GM20431 (cell line): Measurements from ENCODE around the gene MOBP.

Experiments used
- in situ Hi-C: fragments of 300-500 bp; cut with MseI, MboI; formaldehyde crosslinking; loops from one replicate; pipeline ENCODE4 v1.15.0; 2020; ENCODE audit warnings: low sequenced_read_pairs; ENCODE audit not compliant: unreplicated experiment

MOBP gene

DNA sequence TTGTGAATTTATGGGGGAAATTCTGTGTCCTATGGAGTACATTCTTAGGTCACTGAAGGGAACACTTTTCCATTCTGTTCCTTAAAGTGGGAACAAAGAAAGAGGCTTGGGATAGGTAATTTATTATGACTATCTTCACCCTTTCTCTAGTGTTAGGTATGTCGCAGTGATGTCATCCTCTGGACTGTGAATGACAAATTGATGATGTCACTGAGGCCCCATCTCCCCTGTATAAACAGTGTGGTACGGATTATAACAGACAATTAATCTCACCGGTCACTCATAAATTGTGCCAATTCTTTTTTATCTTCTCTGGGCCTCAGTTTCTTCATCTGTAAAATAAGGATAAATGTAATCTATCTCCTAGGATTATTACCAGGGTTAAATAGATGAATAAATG lies 23.5 kb downstream of the MOBP start:
- in situ Hi-C loops = no loop called here

DNA sequence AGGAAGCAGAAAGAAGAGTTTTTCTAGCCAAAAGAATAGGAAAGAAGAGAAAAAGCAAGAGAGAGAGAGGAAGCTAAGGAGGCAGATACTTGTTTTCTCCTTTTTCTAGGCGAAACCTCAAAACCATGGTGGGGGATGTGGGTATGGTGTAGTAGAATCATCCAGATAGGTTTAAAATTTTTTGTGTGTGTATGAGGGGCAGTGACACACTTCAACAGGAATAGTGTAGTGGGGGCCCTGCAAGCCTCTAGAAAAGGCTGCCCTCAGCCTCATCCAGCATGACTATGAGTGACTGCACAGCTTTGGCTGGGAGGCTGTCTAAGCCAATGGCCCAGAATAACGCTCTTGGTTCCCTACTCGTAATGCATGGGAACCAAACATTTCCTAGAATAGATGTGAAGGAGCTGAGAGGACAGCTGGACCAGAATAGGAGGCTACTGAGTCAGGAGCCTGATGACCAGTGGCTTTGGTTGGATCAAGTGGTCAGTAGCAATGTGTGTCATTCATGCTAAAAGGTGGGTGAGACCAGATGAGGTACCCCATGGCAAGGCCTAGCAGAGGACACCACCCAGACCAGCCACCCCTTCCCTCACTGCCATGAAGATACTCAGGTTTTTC lies 24.4 kb downstream of the MOBP start:
- in situ Hi-C loops = no loop called here

DNA sequence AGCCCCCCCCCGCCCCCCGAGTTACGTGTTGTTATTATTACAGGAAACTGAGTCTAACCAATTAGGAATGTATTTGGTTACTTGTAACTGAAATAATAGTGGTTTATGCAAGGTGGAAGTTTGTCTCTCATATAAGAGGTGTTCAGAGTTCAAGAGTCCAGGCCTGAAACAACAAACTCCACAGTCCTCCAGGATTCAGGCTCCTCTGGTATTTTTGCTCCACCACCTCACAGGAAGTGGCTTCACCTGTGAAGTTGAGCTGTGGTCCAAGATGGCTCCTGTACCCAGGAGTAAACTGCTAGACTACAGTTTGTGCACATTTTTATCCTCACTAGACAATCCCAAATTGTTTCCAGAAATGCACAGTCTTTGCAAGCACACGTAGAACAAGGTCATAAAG lies 27.3 kb downstream of the MOBP start:
- in situ Hi-C loops = no loop called here

DNA sequence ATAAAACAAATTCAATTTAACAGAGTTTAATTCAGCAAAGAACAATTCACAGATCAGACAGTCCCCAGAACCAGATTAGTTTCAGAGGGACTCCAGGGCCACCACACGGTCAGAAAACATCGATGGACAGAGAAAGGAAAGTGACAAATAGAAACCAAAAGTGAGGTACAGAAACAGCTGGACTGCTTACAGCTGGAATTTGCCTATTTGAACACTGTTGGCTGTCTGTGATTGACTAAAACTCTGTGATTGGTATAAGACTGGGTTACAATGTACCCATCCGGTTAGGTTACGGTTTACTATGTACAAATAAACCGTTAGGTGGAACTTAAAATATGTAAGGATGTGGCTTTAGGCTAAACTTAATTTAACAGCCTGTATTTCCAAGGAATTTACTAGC lies 30.3 kb downstream of the MOBP start:
- in situ Hi-C loops = no loop called here

DNA sequence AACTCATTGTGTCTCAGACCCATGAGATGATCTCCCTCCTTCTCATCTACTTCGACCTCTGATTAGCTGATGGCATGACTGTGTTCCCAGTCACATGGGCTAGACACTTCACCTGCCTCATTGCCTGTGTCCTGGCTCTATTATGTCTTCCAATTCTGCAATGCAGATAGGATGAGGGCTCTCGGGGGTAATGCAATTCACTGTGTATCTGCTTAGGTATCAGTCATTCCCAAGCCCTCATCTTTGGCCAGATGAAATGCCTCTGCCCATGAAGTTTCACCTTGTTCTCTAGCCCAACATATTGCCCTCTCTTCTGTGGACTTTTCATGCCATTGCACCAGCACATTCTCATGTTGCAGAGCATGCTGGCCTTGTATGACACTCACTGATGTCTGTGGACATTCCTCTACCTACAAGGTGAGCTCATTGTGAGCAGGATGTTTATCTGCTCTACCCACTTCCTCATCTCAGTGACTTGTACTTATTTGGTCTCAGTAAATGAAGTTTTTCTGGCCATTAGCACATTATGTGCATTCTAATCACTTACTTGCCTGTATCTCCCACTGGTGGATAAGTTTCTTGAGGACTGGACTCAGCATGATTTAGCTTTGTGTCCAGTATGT lies 32.3 kb downstream of the MOBP start:
- in situ Hi-C loops = no loop called here

DNA sequence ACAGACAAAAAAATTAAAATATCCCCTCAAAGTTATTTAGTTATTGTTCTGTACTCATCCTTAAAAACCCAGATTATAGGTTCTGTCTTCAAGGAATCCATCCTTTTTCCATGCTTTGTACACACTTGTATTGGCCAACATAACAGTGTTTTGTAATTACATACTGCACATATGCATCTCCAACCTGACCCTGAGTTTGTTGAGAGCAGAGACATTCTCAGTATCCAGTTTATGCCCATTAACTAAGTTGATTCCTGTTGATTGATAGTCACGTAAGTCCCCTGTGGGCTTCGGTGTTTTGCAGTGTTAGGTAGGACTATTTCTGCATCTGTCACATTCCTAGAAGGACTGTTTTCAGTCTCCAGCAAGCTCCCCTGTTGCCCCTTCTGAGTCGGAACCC lies 33.6 kb downstream of the MOBP start:
- in situ Hi-C loops = no loop called here

DNA sequence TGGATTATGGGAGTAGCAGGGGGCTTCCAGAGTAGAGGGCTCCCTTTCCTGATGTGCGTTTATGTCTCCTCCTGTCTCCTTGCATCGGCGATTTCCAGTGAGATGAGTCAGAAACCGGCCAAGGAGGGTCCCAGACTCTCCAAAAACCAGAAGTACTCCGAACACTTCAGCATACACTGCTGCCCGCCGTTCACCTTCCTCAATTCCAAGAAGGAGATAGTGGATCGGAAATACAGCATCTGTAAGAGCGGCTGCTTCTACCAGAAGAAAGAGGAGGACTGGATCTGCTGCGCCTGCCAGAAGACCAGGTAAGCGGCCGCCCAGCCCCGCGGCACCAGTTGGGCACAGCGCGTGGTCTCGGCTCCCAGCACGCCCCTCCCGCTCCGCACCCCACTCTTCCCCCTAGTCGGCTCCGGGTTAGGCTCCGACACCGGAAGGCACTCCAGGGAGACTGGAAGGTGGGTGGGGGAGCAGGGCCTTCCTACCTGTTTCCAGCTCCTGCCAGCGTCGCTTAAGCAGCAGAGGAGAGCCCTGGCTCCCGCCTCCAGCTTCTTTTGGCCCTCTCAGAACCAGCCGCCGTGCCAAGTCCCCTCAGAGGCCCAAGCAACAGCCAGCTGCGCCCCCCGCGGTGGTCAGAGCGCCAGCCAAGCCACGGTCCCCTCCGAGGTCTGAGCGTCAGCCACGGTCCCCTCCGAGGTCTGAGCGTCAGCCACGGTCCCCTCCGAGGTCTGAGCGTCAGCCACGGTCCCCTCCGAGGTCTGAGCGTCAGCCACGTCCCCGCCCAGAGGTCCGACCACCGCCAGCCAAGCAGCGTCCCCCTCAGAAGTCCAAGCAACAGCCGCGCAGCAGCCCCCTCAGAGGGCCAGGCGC lies 34.7 kb downstream of the MOBP start:
- in situ Hi-C loops = no loop called here

DNA sequence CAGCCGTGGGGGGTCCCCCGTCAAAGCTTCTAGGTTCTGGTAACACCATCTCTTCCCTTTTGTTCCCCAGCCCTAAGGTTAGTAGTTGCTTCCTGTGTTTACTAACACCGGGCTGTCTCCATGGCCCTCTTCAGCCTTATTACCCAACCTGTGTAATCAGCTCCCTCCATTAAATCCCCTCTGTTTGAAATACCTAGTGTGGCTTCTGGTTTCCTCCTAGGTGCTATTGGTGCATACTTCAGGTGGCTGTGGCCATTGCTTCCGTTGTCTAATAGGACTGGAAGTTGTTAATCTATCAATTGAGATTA lies 35.3 kb downstream of the MOBP start:
- in situ Hi-C loops = no loop called here

DNA sequence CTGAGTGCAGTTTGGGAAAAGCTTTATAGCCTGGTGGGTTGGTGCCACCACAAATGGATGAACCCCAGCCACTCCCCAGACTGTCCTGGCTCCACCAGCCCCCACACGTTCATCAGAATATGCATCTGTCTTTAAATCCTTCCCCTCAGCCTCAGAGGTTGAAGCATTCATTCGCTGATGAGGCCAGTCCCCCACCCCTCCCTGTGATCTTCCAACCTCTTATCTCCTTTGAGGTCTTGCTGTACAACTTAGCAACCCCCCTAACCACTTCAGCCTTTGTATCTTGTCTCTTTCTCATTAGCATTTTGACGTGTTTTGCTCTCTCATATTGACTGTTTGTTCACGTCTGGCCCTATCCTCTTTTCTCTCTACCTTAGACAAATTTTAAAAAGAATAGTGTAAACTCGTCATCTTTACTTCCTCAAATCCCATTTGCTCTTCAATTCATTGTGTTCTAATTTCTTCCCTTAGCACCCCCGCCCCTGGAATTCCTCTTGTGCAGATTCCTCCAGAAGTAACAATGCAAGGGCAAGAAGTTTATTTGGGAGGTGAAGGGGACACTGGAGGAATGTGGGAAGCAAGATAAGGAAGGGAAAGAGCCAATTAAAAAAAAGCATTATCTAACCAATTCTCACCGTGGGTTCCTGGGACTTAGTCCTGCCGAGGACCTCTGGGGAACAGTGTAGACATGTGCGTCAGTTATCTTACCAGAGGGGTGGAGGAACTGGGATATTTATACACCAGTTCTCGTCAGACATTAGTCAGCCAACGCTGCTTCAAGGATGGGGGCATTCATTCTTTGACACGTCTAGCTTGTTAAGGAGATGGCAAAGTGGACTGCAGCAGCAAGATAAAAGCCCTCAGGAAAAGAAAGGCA lies 38.6 kb downstream of the MOBP start:
- in situ Hi-C loops = no loop called here

DNA sequence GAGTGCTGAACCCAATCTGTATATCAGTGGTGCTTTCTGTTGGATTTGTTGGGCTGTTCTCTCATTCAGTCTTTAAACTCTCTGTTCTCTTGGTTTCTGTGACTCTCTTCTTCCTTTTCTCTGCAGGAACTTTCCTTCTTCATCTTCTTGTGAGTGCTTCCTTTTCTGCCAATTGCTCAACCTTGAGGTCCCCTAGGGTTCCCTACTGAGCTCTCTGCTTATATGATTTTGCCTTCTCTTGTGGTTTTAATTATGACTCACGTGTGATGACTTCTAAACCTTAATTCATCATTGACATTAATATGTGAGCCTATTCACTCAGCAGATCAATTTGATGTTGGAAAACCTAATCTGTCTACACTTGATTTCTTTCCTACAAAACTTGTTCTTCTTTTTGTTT lies 39.4 kb downstream of the MOBP start:
- in situ Hi-C loops = no loop called here

DNA sequence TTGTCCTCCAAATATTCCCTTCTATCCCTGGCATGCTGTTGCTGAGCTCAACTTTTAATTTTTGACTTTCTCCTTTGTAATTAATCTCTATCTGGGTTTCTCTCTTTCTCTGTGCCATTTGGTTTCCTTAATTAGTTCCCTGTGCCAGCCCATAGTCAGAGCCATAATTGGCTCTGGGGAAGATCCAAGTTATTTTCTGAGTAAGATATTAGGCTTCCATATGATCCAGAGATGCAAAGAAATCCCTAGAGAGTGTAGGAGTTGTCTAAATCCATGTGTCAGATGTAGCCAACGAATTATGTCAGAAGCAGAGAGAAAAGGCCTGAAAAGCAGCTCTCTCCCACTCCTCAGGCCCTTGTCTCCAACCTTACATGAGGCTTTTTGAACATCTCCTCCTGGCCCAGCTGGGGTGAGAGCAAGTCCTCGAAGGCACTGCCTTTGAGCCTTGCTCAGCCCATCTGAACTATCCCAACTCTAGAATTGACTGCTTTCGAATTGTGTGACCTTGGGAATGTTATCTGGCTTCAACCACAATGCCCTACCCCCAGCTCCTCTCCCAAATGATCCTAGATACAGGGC lies 46.4 kb downstream of the MOBP start:
- in situ Hi-C loops = no loop called here

DNA sequence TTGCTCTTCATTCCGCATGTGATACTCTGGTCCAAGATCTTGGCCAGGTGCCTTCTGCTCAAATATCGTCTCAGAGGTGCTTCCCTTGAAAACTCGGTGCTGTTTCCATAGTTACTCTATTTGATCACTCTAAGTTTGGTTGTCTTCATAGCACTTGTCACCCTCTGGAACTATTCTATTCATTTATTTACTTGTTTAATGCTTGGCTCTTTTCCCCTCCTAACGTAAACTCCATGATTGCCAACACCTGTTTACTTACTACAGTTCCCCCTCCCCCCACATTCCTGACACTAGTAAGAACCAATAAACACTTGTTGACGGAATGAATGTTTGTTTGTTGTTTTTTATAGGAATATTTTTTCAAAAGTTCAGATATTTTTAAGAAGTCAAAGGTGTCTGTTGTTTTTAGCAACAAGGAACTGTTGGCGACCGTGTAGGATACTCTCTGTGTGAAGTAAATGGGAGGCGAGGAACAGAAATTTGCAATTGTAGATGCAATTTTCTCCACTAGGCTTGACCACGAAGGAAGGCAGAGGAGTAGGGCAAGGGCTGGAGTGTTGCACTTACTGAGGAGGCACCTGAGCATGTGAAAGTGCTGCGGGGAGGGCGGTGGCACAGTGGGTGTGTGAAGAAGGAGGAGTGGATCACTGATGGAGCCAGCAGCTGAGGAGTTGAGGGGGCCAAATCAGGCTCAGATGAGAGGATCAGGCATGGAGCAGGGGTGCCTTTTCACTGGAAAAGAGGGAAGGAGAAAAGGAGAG lies 48.4 kb downstream of the MOBP start:
- in situ Hi-C loops = no loop called here

DNA sequence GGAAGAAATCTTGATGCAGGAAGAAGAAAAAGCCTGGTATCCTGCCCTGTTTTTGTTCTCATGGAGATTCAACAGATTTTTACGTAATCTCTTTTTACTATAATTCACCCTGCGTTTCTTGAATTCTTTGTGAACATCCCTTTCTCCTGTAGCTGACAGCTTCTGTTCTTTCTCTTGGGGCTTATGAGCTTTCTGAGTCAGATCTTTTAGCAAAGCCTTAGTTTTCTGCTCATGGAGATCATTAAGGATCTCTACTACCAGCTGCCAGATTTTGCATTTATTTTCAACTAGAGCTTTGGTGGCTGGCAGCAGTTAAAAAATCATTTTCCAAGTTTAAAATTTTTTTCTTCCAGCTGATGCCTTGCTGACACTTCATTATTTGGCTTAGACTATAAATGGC lies 51.6 kb downstream of the MOBP start:
- in situ Hi-C loops = no loop called here

DNA sequence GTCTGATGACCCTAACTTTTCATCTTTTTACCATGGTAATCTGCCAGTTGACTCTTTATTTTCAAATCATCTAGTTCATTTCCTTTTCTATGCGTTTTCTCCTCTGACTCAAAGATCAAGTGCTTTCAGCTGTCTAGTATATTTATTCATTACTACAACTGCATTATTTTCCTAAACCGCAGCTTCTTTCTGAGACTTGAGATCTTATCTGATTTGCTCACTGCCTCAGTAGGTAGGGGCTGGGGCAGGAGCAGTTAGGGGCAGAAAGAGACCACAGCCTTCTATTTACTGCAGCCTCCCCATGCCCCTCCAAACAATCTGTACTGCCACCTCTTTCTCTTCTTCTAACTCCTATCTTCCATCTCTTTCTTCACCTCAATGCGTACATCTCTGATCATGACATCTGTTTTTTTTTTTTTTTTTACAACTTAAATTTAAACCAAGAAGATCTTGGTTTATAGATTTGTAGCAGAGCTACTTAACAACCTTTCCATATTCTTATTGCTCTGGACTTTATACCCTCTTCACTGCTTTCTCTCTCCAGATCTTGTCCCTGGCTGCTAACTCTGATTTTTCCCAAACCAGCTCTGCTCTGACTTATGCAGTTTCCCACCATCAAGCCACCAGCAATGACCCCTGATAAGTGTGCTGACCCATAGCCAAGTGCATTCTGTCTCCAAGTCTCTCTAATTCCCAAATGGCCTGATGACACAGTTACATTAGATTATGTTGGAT lies 52.2 kb downstream of the MOBP start:
- in situ Hi-C loops = no loop called here

DNA sequence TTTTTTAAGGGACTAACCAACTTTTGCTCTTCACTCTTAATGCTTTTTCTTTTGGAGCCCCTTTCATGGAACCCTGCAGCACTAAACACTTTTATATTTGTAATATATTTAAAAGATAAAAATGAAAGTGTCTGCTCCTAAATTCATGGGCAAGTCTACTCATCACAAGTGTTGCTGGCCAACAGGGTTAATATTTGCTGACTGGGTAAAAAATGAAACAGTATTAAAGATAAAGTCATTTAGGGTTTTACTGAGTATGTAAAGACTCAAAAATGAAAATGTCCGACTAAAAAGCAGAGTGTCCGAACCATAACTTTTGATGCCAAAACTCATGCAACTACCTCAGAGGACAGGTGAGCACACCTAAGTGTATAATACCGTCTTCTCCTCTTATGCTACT lies 54.0 kb downstream of the MOBP start:
- in situ Hi-C loops = no loop called here

DNA sequence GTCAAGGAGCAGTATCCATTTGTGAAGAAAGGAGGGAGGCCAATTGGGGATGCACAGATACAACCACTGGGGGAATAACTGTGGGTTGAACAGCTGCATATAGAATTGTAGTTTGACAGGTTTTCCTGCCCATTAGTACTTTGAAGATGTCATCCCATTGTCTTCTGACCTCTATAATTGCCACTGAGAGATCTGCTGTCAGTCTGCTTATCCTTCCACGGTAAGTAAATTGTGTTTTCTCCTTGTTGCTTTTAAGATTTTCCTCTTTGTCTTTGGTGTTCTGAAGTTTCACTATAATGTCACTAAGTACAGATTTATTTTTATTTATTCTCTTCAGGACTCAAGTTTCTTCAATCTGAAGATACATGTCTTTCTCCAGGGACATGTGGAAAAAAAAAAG lies 56.6 kb downstream of the MOBP start:
- in situ Hi-C loops = no loop called here

DNA sequence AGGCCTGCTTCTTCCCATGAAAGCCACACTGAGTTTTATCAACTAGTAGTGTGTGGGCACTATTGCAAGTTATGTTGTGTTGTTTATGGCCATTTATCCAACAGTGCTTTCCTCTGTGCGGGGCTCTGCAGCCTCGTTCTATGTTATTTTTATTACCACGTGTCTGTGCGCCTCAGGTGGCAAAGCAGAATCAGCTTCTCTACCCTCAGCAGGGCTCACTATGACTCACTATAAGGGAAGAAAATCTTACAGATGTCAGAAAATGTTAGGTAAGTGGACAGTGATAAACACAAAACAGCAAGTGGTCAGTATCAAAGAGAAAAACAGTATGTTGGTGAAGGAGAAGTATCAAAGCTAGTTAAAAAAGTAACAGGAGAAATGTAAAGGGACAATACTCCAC lies 61.4 kb downstream of the MOBP start:
- in situ Hi-C loops = no loop called here

DNA sequence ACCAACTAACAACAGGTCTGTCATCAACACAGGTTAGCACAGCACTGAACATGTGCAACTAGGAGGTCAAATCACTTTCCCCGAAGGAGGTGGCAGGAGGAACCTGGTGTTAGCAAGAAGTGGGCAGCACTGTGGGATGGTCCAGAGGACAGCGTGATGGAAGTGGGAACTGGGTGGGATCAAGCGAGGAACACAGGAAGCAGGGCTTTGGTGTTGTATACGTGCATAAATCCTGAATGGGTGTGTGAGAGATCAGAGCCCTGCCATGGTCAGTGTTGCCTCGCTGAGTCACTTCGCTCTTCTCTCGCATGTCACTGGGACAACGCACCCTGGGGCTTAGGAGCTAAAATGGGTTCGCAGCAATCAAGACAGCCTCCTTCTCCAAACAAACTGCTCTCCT lies 62.1 kb downstream of the MOBP start:
- in situ Hi-C loops = no loop called here

DNA sequence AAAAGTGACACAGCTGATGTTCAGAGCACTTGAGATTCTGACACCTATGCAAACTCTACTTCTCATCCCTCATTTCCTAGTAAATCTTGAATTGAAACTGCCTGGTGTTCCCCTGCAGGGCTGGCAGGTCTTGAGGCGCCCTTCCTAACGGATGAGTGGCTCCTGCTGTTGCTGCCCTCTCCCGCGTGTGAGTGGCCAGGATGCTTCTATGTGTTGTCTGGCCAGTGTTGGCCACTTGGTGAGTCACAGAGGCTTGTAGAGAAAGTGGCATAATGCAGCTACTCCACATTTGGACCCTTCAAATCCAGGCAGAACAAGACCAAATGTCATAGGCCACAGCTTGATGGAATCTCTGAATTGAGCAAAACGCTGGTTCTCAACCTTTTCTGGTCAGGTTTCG lies 63.6 kb downstream of the MOBP start:
- in situ Hi-C loops = no loop called here
